Upper lobe of left lung (tissue), 4 donors: ENCODE data around the gene CELA1.

Source experiments
- POLR2A ChIP-seq, 4 donors: fragments of 450-650 bp; IDR thresholded peaks; one replicate each; pipeline ENCODE4 v1.5.1; 2016 to 2017; ENCODE audit warnings: antibody characterized with exemption in 4 of 4, mild to moderate bottlenecking in 2 of 4
- TF ChIP-seq, protein P1 (sequence below), 6 experiments: fragments of 450-650 bp in 4 of 6; fragments of 200-600 bp in 2 of 6; sonication (generic) in 2 of 6; IDR thresholded peaks; one replicate each; pipeline ENCODE4 v1.5.1; 2016 to 2019; ENCODE audit warnings: antibody characterized with exemption in 6 of 6

GRCh38 chr12:51323966-51324895 is 22.2 kb downstream of the CELA1 start, which contains the start of gene BIN2:
- TF ChIP-seq, protein P1, sequence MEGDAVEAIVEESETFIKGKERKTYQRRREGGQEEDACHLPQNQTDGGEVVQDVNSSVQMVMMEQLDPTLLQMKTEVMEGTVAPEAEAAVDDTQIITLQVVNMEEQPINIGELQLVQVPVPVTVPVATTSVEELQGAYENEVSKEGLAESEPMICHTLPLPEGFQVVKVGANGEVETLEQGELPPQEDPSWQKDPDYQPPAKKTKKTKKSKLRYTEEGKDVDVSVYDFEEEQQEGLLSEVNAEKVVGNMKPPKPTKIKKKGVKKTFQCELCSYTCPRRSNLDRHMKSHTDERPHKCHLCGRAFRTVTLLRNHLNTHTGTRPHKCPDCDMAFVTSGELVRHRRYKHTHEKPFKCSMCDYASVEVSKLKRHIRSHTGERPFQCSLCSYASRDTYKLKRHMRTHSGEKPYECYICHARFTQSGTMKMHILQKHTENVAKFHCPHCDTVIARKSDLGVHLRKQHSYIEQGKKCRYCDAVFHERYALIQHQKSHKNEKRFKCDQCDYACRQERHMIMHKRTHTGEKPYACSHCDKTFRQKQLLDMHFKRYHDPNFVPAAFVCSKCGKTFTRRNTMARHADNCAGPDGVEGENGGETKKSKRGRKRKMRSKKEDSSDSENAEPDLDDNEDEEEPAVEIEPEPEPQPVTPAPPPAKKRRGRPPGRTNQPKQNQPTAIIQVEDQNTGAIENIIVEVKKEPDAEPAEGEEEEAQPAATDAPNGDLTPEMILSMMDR (IDR thresholded peaks at IDR 0.05) = no peak
- peak in 2 of 4 donors; percentile 40 to 68 for TF ChIP-seq POLR2A (IDR thresholded peaks at IDR 0.05)
